ENCODE data around the gene FABP6.

Gene FABP6

DNA sequence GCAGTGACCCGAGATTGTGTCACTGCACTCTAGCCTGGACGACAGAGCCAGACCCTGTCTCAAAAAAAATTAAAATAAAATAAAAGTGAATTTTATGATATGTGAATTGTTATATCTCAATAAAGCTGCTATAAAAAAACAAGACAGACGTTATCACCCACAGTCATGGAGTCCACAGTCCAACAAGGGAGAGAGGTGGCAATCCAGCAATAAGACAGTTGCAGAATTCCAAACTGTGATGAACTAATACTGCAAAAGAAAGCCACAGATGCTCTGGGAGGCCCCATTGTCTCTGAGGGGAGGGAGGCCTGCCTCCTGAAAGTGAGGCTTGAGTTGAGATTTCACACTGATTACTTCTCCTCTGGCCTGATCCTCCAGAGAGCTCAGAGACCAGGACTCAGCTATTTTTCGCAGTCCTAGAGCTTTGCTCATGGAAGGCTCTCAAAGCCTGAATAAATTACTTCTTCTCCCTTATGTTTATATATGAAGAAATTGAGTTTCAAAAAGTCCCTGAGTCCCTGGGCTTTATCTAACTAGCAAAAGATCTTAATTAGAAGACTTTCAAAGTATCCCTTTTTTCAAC lies 55.1 kb downstream of the FABP6 start:
- H3K4me1 Mint-ChIP-seq (ENCODE audit: low read depth) = no peaks in the 10 kb centered on the region
- no peaks in the 10 kb centered on the region for H3K9me3 Mint-ChIP-seq
- no peak overlapping the region for H3K27ac Mint-ChIP-seq
- no peak overlapping the region for H3K4me3 Mint-ChIP-seq
- DNase-seq = no peak
- no peaks in the 10 kb centered on the region for H3K36me3 Mint-ChIP-seq (ENCODE audit: low read depth)
- no peaks in the 10 kb centered on the region for H3K27me3 Mint-ChIP-seq

DNA sequence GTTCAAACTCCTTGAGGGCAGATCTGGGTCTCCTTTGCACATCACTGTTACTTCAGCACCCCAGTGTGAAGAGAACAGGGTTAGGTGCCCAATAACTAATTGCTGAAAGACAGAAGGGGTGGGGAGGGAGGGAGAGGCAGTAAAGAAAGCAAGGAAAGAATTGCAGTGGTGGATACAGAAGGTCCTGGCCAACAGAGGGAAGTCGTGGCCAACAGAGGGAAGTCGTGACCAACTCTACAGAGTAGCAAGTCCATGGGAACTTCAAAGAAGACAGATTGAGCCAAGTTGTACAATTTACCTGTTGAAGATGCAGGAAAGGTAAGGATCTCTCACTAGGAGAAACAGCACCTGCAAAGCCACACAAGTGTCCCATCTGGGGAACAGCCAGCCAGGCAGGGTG lies 56.0 kb downstream of the FABP6 start:
- Mint-ChIP-seq H3K27me3 (no peaks in the 10 kb centered on the region), H3K4me3 (no peak overlapping the region), H3K36me3 (ENCODE audit: low read depth) (no peaks in the 10 kb centered on the region), H3K4me1 (ENCODE audit: low read depth) (no peaks in the 10 kb centered on the region), H3K9me3 (no peaks in the 10 kb centered on the region), H3K27ac (no peak overlapping the region)
- DNase-seq = no peak

DNA sequence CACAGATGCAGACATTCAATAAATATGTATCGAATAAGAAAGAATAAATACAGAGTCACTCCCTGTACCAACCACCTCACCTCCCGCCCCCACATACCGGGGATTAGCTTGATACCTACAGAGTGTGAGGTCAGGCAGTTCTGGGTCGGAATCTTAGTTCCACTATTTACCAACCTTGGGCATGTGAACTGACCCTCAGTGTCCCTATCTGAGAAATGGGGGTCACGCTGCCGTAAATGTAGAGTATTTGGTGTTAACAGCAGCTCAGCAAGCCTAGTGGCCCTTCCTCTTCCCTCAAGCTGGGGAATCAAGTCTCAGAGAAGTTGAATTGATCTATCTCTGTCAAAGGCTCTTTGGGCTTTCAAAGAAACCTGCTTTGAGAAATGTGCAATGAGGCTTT lies 57.6 kb downstream of the FABP6 start:
- no peak for DNase-seq
- no peaks in the 10 kb centered on the region for H3K9me3 Mint-ChIP-seq

DNA sequence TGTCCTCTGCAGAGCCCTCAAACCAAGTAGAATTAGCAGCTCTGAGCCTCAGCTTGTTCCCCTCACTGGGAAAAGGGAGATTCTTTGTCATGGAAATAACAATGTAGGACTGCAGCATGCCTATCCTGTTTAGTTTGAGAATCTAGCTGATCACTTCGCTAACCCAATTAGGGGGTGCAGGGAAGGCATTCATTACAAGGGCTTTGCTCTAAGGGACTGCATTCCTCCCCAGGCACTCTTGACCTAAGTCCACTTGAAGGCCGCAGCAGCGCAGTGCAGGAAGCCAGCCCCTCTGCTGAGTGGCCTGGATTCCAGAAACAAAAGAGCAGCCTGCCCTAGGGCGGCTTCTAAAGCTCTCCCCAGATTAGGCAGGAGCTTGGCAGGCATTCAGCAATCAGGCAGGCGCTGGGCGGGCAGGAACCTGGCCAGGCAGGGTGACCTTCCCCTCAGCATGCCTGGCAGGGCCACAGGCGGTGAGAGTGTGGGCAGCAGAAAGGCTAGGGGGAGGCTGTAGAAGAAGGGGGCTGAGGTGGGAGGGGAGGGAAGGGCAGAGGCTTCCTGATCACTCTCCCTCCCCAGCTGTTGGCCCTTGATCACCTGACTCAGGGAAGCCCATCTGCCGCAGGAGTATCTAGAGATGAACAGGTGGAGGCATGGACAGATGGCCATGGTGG lies 58.2 kb downstream of the FABP6 start:
- Mint-ChIP-seq H3K9me3 (no peaks in the 10 kb centered on the region), H3K27ac (no peak overlapping the region), H3K27me3 (no peaks in the 10 kb centered on the region), H3K4me1 (ENCODE audit: low read depth) (no peaks in the 10 kb centered on the region), H3K36me3 (ENCODE audit: low read depth) (no peaks in the 10 kb centered on the region), H3K4me3 (no peak overlapping the region)
- DNase-seq = no peak

More for the DNA sequence above, 57.6 kb downstream of the FABP6 start:
- no peak overlapping the region for H3K4me3 Mint-ChIP-seq
- no peaks in the 10 kb centered on the region for H3K27me3 Mint-ChIP-seq
- H3K4me1 Mint-ChIP-seq (ENCODE audit: low read depth) = no peaks in the 10 kb centered on the region
- no peak overlapping the region for H3K27ac Mint-ChIP-seq
- no peaks in the 10 kb centered on the region for H3K36me3 Mint-ChIP-seq (ENCODE audit: low read depth)
